Kidney epithelial cell (primary cell): Measurements from ENCODE around the gene MARCHF9. TPM values are rescaled to one million over a fixed set of nuclear protein-coding genes. Genes with fewer than 3 reads are reported as not detected.
A peak's percentile ranks its signal among the peaks of the same experiment; 100 is the strongest.

Source experiments
- DNase-seq: peaks from one replicate; pipeline ENCODE4 v3.0.0-alpha.2; 2010; ENCODE audit warnings: low read depth
- H3K27me3 ChIP-seq: 2 replicates; pipeline ENCODE4 v1.6.0; 2011; ENCODE audit warnings: low read length; ENCODE audit not compliant: control insufficient read depth, insufficient read depth
- H3K36me3 ChIP-seq: 2 replicates; pipeline ENCODE4 v1.5.1; 2011; ENCODE audit warnings: low read length; ENCODE audit not compliant: control insufficient read depth, insufficient read depth
- H3K4me3 ChIP-seq: 2 replicates; pipeline ENCODE4 v1.5.1; 2011; ENCODE audit warnings: low read depth, mild to moderate bottlenecking, control low read depth, low read length
- CTCF ChIP-seq: IDR thresholded peaks from 2 replicates; pipeline ENCODE4 v1.5.1; 2011; ENCODE audit warnings: mild to moderate bottlenecking, moderate library complexity, low read length, control low read depth, inconsistent platforms; ENCODE audit not compliant: insufficient read depth, poor library complexity, severe bottlenecking
- total RNA-seq: library from RNA; depleted of rRNA; stranded (reverse); fragments of >200 nt; gene quantifications from 2 replicates; pipeline ENCODE4 v1.2.3, GENCODE V29; 2015

The MARCHF9 gene
- total RNA-seq, 1 donor from 2014 or later = 16.7 TPM

GRCh38 chr12:57744777-57745484, 10.0 kb upstream of the MARCHF9 start, which contains the start of gene TSPAN31:
TSPAN31 (plus strand) TSS chr12:57745039; CDS start chr12:57745155, 116 bp downstream.
- DNase-seq = peak; percentile 95
- Histone ChIP-seq H3K36me3 (peaks cover 2% of the 10 kb centered on the region), H3K4me3 (peak within 1 kb of the TSS; percentile 86), H3K27me3 (peaks cover 22% of the 10 kb centered on the region)
- no peak for TF ChIP-seq CTCF

GRCh38 chr12:57745485-57745881, 9.4 kb upstream of the MARCHF9 start:
- peak overlapping the region; percentile 86 for H3K4me3 ChIP-seq
- H3K36me3 ChIP-seq = peaks cover 2% of the 10 kb centered on the region
- no peak for DNase-seq
- no peak for TF ChIP-seq CTCF
- H3K27me3 ChIP-seq = peaks cover 16% of the 10 kb centered on the region

- peaks cover 11% of the 10 kb centered on the region for H3K27me3 ChIP-seq
- H3K4me3 ChIP-seq = no peak overlapping the region
- no peak for TF ChIP-seq CTCF
- peaks cover 2% of the 10 kb centered on the region for H3K36me3 ChIP-seq
- DNase-seq = no peak
Observed at GRCh38 chr12:57746025-57746424, 8.9 kb upstream of the MARCHF9 start.

GRCh38 chr12:57749061-57749460, 5.8 kb upstream of the MARCHF9 start:
- no peak for TF ChIP-seq CTCF
- H3K4me3 ChIP-seq = no peak overlapping the region
- H3K36me3 ChIP-seq = peaks cover 2% of the 10 kb centered on the region
- no peaks in the 10 kb centered on the region for H3K27me3 ChIP-seq
- no peak for DNase-seq

- H3K4me3 ChIP-seq = peak overlapping the region; percentile 72
- no peak for TF ChIP-seq CTCF
- no peak for DNase-seq
- peaks cover 2% of the 10 kb centered on the region for H3K36me3 ChIP-seq
- no peaks in the 10 kb centered on the region for H3K27me3 ChIP-seq
Observed at GRCh38 chr12:57750561-57751431, 4.1 kb upstream of the MARCHF9 start.

GRCh38 chr12:57751432-57751787, 3.5 kb upstream of the MARCHF9 start:
- Histone ChIP-seq H3K36me3 (peaks cover 2% of the 10 kb centered on the region), H3K27me3 (no peaks in the 10 kb centered on the region), H3K4me3 (peak overlapping the region; percentile 72)
- no peak for TF ChIP-seq CTCF
- no peak for DNase-seq
